ENCODE results near the gene PRR5. TPM values are rescaled to one million over a fixed set of nuclear protein-coding genes. Genes with fewer than 3 reads are reported as not detected.

PRR5 gene
- total RNA-seq, 2 experiments from 2014 or later = 0.19 to 1.8 TPM

DNA sequence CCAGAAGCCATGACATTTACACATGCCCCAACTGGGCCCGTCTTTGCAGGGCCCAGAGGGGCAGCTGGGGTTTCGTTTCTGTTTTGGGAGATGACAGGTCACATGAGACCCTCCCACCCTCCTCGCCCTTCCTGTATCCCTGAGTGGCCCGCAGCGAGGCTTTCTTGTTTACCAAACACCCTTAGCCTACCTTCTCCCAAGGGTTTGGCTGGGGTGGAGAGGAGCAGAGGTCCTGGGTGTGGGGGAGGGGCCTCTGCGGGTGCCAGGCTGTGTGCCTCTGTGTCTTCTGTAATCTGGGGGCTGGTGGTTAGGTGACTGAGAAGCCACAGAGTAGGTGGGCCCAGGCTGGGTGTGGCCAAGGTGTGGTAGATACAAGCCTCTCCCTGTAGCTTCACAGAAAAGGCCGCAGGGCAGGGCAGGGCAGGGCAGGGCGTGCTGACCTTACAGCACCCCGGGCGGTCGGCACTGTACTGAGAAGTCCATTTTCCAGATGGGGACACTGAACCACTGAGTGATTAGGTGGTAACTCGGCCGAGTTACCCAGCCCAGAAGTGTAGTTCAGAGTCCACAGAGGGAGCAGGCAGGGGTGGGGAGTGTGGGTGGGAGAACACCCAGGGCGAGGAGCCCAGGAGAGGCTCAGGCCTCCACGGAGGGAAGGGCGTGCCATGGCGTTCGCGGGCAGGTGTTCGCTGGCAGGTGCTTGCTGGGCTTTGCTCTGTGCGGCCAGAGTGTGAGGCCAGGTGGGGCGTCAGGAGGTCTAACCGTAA is 8.7 kb downstream of the PRR5 start:
- POLR2A ChIA-PET = no interaction called here
- Histone ChIP-seq H3K79me2 (ENCODE audit: insufficient read depth, low read depth, low read length) (no peaks in the 10 kb centered on the region), H3K9me3 (ENCODE audit: low read length) (no peaks in the 10 kb centered on the region), H3K4me1 (ENCODE audit: insufficient read depth, low read length, poor library complexity, severe bottlenecking) (peaks cover 8% of the 10 kb centered on the region), H4K20me1 (ENCODE audit: insufficient read depth, low read length) (no peaks in the 10 kb centered on the region), H3K27ac (ENCODE audit: low read depth, low read length, poor library complexity, severe bottlenecking) (no peak overlapping the region), H3K4me2 (ENCODE audit: low read length) (peak overlapping the region; percentile 36; the same call in 1 of the 2 replicates), H2AFZ (ENCODE audit: low read length) (no peak overlapping the region), H3K4me3 (ENCODE audit: low read depth, low read length, poor library complexity, severe bottlenecking) (no peak overlapping the region), H3K36me3 (ENCODE audit: insufficient read depth, low read length) (no peaks in the 10 kb centered on the region), H3K9me2 (ENCODE audit: insufficient read depth, low read length) (no peaks in the 10 kb centered on the region)
- CTCF ChIA-PET (ENCODE audit: unreplicated experiment) = no interaction called here
- no peak for TF ChIP-seq EZH2phosphoT487 (IDR thresholded peaks at IDR 0.05; ENCODE audit: borderline replicate concordance, low read depth, low read length)
- TF ChIP-seq, protein P1, sequence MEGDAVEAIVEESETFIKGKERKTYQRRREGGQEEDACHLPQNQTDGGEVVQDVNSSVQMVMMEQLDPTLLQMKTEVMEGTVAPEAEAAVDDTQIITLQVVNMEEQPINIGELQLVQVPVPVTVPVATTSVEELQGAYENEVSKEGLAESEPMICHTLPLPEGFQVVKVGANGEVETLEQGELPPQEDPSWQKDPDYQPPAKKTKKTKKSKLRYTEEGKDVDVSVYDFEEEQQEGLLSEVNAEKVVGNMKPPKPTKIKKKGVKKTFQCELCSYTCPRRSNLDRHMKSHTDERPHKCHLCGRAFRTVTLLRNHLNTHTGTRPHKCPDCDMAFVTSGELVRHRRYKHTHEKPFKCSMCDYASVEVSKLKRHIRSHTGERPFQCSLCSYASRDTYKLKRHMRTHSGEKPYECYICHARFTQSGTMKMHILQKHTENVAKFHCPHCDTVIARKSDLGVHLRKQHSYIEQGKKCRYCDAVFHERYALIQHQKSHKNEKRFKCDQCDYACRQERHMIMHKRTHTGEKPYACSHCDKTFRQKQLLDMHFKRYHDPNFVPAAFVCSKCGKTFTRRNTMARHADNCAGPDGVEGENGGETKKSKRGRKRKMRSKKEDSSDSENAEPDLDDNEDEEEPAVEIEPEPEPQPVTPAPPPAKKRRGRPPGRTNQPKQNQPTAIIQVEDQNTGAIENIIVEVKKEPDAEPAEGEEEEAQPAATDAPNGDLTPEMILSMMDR (conservative IDR thresholded peaks at IDR 0.05; ENCODE audit: low read length) = no peak
- no TSS peak for BruUV-seq (replicated peaks)
- DNase-seq (ENCODE audit: low spot score) = peak; percentile 20
- intact Hi-C loops (cut with micrococcal nuclease; ENCODE audit: unreplicated experiment) = no loop called here

DNA sequence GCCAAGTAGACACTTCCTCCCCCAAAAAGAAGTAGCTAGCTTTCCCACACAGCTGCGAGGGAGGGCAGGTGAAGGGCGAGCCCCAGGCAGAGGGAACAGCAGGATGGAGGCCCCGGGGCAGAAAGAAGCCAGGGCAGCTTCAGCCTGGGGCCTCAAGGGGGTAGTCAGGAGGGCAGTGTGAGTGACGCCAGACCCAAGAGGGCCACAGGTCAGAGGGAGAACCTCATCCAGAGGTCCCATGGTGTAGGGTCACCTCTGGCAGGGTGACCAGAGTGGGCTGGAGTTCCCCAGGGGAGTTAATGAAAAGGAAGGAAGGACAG is 9.2 kb downstream of the PRR5 start:
- intact Hi-C loops (cut with micrococcal nuclease; ENCODE audit: unreplicated experiment) = no loop called here
- no peak overlapping the region for H3K4me3 ChIP-seq (ENCODE audit: low read depth, low read length, poor library complexity, severe bottlenecking)
- TF ChIP-seq, protein P1 (conservative IDR thresholded peaks at IDR 0.05; ENCODE audit: low read length) = no peak
- no peak for TF ChIP-seq EZH2phosphoT487 (IDR thresholded peaks at IDR 0.05; ENCODE audit: borderline replicate concordance, low read depth, low read length)
- H3K4me2 ChIP-seq (ENCODE audit: low read length) = no peak overlapping the region
- H3K9me2 ChIP-seq (ENCODE audit: insufficient read depth, low read length) = no peaks in the 10 kb centered on the region
- ChIA-PET POLR2A (no interaction called here), CTCF (ENCODE audit: unreplicated experiment) (no interaction called here)
- H3K9me3 ChIP-seq (ENCODE audit: low read length) = no peaks in the 10 kb centered on the region
- H3K79me2 ChIP-seq (ENCODE audit: insufficient read depth, low read depth, low read length) = no peaks in the 10 kb centered on the region
- no TSS peak for BruUV-seq (replicated peaks)
- no peak overlapping the region for H3K27ac ChIP-seq (ENCODE audit: low read depth, low read length, poor library complexity, severe bottlenecking)
- H2AFZ ChIP-seq (ENCODE audit: low read length) = no peak overlapping the region
- no peak for DNase-seq (ENCODE audit: low spot score)
- no peaks in the 10 kb centered on the region for H4K20me1 ChIP-seq (ENCODE audit: insufficient read depth, low read length)
- H3K36me3 ChIP-seq (ENCODE audit: insufficient read depth, low read length) = no peaks in the 10 kb centered on the region
- peaks cover 8% of the 10 kb centered on the region for H3K4me1 ChIP-seq (ENCODE audit: insufficient read depth, low read length, poor library complexity, severe bottlenecking)

DNA sequence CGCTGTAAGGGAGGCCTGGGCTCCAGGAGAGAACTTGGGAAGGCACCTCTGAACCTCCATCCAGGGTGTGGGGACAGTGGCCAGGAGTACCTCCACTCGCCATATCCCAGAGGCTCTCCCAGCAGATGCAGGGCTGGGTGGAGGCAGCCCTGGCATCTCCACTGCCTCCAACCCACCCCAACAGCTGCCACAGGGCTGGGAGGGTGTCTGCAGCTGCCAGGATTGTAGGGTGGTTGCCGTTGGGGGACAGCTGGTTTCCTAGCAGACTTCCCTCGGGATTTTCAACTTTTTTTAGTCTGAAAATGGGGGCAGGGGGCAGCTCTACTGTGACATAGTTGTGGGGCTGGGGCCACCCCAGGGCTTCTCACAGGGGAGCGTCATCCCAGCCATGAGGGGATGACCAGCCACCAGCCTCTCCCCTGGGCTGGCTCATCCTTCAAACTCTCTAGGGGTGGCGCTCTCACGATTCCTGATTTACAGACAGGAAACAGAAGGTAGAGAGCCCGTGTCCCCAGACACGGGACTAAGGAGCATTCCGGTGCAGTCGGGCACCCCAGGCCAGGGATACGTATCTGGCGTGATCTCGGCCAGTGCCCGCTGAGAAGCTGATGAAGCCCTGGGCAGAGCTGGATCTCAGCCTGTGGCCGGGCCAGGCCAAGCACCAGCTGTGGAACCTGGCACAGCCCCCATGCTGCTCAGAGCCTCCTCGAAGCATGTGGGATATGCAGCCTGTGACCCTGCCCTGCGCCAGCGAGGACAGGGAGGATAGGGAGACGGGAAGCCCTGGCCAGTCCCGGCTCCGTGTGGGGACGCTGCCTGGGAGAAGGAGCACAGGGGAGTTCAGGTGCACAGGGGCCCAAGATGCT is 9.9 kb downstream of the PRR5 start:
- TF ChIP-seq EZH2phosphoT487 (IDR thresholded peaks at IDR 0.05; ENCODE audit: borderline replicate concordance, low read depth, low read length) = no peak
- TF ChIP-seq, protein P1 (conservative IDR thresholded peaks at IDR 0.05; ENCODE audit: low read length) = no peak
- peaks cover 8% of the 10 kb centered on the region for H3K4me1 ChIP-seq (ENCODE audit: insufficient read depth, low read length, poor library complexity, severe bottlenecking)
- DNase-seq (ENCODE audit: low spot score) = no peak
- no peak overlapping the region for H3K4me3 ChIP-seq (ENCODE audit: low read depth, low read length, poor library complexity, severe bottlenecking)
- BruUV-seq (replicated peaks) = no TSS peak
- no peak overlapping the region for H2AFZ ChIP-seq (ENCODE audit: low read length)
- H3K9me3 ChIP-seq (ENCODE audit: low read length) = no peaks in the 10 kb centered on the region
- POLR2A ChIA-PET = no interaction called here
- CTCF ChIA-PET (ENCODE audit: unreplicated experiment) = no interaction called here
- intact Hi-C loops (cut with micrococcal nuclease; ENCODE audit: unreplicated experiment) = no loop called here
- no peaks in the 10 kb centered on the region for H3K9me2 ChIP-seq (ENCODE audit: insufficient read depth, low read length)
- H3K79me2 ChIP-seq (ENCODE audit: insufficient read depth, low read depth, low read length) = no peaks in the 10 kb centered on the region
- H3K4me2 ChIP-seq (ENCODE audit: low read length) = no peak overlapping the region
- no peaks in the 10 kb centered on the region for H3K36me3 ChIP-seq (ENCODE audit: insufficient read depth, low read length)
- H4K20me1 ChIP-seq (ENCODE audit: insufficient read depth, low read length) = no peaks in the 10 kb centered on the region
- no peak overlapping the region for H3K27ac ChIP-seq (ENCODE audit: low read depth, low read length, poor library complexity, severe bottlenecking)
